Muscle layer of duodenum (tissue), 2 donors: ENCODE results near the gene TMEM53.

Experiments
- H3K27ac ChIP-seq: one replicate; pipeline ENCODE4 v1.7.0; 2013; ENCODE audit warnings: mild to moderate bottlenecking, low read length
- H3K27me3 ChIP-seq: one replicate; pipeline ENCODE4 v1.7.0; 2013; ENCODE audit warnings: low read depth, mild to moderate bottlenecking, control low read depth, low read length
- H3K36me3 ChIP-seq, 2 donors: one replicate each; pipeline ENCODE4 v1.7.0; 2013; ENCODE audit warnings: low read length in 2 of 2, control low read depth in 1 of 2, mild to moderate bottlenecking in 1 of 2; ENCODE audit not compliant: insufficient read depth in 2 of 2, control insufficient read depth in 1 of 2
- H3K4me1 ChIP-seq, 2 donors: one replicate each; pipeline ENCODE4 v1.7.0; 2013; ENCODE audit warnings: low read length in 2 of 2, mild to moderate bottlenecking in 2 of 2, control low read depth in 1 of 2, moderate library complexity in 1 of 2; ENCODE audit not compliant: insufficient read depth in 2 of 2, control insufficient read depth in 1 of 2
- H3K4me3 ChIP-seq, 2 donors: one replicate each; pipeline ENCODE4 v1.7.0; 2013; ENCODE audit warnings: low read length in 2 of 2, low read depth in 1 of 2, mild to moderate bottlenecking in 1 of 2
- H3K9me3 ChIP-seq, 2 donors: one replicate each; pipeline ENCODE4 v1.7.0; 2013; ENCODE audit warnings: low read length in 2 of 2, control low read depth in 1 of 2, mild to moderate bottlenecking in 1 of 2; ENCODE audit not compliant: control insufficient read depth in 1 of 2
- donor health status: healthy.

The TMEM53 gene

GRCh38 chr1:44644806-44645205 is 29.5 kb downstream of the TMEM53 start:
- peaks cover 48 to 72% of the 10 kb centered on the region in 2 donors for H3K36me3 ChIP-seq
- H3K27ac ChIP-seq: no peak overlapping the region
- no peaks in the 10 kb centered on the region for H3K9me3 ChIP-seq
- H3K4me3 ChIP-seq: no peak overlapping the region
- no peaks in the 10 kb centered on the region for H3K27me3 ChIP-seq
- peaks cover 0 to 39% of the 10 kb centered on the region in 2 donors for H3K4me1 ChIP-seq

- no peaks in the 10 kb centered on the region for H3K27me3 ChIP-seq
- peaks cover 47 to 68% of the 10 kb centered on the region in 2 donors for H3K36me3 ChIP-seq
- no peaks in the 10 kb centered on the region for H3K9me3 ChIP-seq
- peaks cover 0 to 39% of the 10 kb centered on the region in 2 donors for H3K4me1 ChIP-seq
- no peak overlapping the region for H3K4me3 ChIP-seq
- H3K27ac ChIP-seq: no peak overlapping the region
These were observed 30.5 kb downstream of the TMEM53 start for GRCh38 chr1:44643721-44644334.

GRCh38 chr1:44642925-44643324 is 31.4 kb downstream of the TMEM53 start:
- peaks cover 0 to 39% of the 10 kb centered on the region in 2 donors for H3K4me1 ChIP-seq
- no peak overlapping the region for H3K27ac ChIP-seq
- no peaks in the 10 kb centered on the region for H3K27me3 ChIP-seq
- no peak overlapping the region for H3K4me3 ChIP-seq
- peaks cover 54 to 72% of the 10 kb centered on the region in 2 donors for H3K36me3 ChIP-seq
- H3K9me3 ChIP-seq: no peaks in the 10 kb centered on the region

DNA sequence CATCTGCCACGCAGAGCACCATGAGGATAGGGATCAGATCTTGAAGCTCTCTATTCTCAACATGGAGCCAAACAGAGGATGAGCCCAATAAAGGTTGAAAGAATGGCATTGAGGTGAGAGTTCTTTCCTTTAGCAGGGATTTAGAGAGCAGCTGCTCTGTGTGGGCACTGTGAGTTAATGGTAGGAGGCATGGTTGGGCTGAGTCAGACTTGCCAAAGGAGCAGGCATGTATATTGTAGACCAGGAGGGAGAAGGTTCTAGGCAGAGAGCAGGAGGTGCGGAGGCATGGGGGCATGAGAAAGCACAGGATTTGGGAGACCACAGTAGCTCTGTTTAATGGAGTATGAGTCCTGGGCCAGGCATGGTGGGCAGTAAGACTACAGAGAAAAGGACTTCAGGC is 32.0 kb downstream of the TMEM53 start:
- Histone ChIP-seq H3K4me1 (peaks cover 0 to 39% of the 10 kb centered on the region in 2 donors), H3K4me3 (no peak overlapping the region), H3K27me3 (no peaks in the 10 kb centered on the region), H3K27ac (no peak overlapping the region), H3K9me3 (no peaks in the 10 kb centered on the region), H3K36me3 (peaks cover 59 to 70% of the 10 kb centered on the region in 2 donors)

GRCh38 chr1:44641126-44642102 is 32.9 kb downstream of the TMEM53 start:
- no peak overlapping the region for H3K27ac ChIP-seq
- H3K4me1 ChIP-seq: peaks cover 0 to 42% of the 10 kb centered on the region in 2 donors
- no peak overlapping the region for H3K4me3 ChIP-seq
- H3K27me3 ChIP-seq: no peaks in the 10 kb centered on the region
- H3K9me3 ChIP-seq: no peaks in the 10 kb centered on the region
- H3K36me3 ChIP-seq: peaks cover 67 to 78% of the 10 kb centered on the region in 2 donors

DNA sequence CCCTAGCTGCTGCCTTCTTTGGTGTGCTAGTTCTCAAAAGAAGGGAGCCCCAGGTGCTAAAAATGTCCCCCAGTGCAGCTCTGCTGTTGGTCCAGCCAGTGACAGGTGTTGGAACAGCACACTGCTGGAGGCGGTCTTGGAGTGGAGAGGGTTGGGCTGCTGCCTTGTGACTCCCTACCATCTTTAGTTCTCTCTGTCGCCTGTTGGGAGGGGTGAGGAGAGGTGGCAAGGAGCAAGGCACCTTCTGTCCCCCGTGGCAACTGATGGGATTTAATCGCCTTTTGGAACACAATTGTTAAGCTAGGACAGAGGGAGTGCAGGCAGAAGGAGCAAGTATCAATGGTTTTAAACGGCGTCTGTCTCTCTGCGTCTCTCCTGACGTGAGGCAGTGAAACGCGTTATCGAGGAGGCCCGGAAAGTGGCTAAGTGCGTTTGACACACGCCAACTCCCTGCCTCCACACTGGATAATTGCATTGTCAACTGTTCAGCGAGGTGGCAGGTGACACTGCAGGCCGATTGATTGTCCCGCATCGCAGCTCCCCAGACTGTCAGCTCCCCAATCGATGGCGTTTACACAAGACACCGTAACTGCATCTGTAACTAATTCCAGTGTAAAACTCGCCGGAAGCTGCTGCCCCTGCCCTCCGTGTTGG is 34.0 kb downstream of the TMEM53 start:
- Histone ChIP-seq H3K27ac (no peak overlapping the region), H3K4me3 (no peak overlapping the region), H3K9me3 (no peaks in the 10 kb centered on the region), H3K36me3 (peaks cover 74 to 78% of the 10 kb centered on the region in 2 donors), H3K27me3 (no peaks in the 10 kb centered on the region), H3K4me1 (peaks cover 0 to 47% of the 10 kb centered on the region in 2 donors)

DNA sequence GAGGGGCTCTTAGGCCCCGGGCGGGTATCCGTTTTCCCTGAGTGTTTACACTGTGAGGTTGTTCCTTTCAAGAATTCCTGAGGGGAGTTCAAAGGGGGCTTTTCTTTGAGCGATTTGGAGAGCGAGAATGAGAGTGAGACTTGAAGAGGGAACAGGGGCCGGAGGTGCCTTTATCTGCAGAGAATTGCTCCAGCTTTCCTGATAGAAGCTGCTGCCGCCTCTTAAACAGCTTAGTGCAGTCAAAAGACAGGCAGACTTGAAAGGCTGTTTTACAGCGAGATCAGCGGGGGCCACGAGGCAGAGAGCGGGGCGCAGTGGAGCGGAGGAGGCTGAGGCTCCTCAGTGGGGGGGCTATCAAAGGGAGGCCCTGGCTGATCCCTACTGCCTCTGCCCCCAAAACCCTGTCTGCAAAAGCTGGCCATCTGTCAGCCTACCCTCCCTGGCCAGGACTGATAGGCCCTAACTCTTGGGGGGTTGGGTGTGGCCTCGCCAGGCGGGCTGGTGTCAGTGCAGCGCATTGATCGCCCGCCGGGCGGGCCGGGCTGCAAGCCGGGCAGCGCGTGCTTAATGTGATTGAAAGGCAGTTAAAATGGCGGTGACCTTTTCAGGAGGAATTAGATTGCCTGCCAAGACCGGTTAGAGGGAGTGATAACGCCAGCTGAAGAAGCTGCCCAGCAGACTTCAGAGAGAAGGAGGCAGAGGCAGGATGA is 36.4 kb downstream of the TMEM53 start:
- H3K27me3 ChIP-seq: no peaks in the 10 kb centered on the region
- H3K27ac ChIP-seq: no peak overlapping the region
- H3K36me3 ChIP-seq: peaks cover 75 to 82% of the 10 kb centered on the region in 2 donors
- H3K4me3 ChIP-seq: no peak overlapping the region
- H3K4me1 ChIP-seq: peaks cover 9 to 40% of the 10 kb centered on the region in 2 donors
- no peaks in the 10 kb centered on the region for H3K9me3 ChIP-seq

DNA sequence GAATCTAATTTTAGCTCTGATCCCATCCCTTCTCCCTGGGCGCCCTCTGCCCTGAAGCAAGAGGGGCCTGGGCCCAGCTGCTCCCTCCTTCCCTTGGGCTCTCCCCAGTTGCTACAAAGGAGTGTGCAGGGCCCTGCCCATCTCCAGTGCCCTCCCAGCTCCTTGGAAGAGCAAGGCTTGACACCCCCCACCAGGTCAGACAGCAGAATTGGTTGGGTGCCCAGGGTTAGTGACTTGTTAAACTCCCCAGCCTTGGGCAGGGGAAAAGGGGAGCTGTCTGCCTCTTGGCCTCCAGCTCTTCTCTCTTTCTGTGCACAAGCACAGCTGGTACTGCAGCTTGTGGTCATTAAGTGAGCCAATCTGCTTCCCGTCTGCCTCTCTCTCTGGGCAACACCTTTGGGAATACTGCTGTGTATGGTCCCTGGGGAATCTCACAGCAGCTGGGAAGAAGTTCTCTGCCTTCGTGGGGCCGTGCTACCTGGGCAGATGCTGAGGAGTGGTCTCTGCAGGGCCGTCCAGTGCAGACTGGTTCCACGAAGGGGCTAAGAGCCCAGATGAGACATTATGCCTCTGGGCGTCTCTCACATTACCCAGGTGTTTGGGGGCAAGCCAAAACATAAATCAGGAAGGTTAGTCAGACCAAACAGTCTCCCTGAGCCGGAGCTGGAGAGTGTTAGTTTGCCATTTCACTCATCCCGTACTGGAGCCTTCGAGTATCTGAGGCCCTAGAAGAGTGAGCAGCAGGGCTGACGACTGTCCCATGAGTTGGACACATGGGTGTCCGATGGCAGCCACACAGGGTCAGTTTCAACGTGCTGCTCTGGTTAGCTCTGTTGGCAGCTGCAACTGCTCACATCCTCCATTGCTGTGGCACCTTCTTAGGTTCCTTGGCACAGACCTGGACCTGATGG is 37.3 kb downstream of the TMEM53 start:
- H3K27me3 ChIP-seq: no peaks in the 10 kb centered on the region
- H3K4me3 ChIP-seq: no peak overlapping the region
- H3K4me1 ChIP-seq: peaks cover 14 to 34% of the 10 kb centered on the region in 2 donors
- H3K36me3 ChIP-seq: peaks cover 73 to 75% of the 10 kb centered on the region in 2 donors
- H3K27ac ChIP-seq: no peak overlapping the region
- H3K9me3 ChIP-seq: no peaks in the 10 kb centered on the region

DNA sequence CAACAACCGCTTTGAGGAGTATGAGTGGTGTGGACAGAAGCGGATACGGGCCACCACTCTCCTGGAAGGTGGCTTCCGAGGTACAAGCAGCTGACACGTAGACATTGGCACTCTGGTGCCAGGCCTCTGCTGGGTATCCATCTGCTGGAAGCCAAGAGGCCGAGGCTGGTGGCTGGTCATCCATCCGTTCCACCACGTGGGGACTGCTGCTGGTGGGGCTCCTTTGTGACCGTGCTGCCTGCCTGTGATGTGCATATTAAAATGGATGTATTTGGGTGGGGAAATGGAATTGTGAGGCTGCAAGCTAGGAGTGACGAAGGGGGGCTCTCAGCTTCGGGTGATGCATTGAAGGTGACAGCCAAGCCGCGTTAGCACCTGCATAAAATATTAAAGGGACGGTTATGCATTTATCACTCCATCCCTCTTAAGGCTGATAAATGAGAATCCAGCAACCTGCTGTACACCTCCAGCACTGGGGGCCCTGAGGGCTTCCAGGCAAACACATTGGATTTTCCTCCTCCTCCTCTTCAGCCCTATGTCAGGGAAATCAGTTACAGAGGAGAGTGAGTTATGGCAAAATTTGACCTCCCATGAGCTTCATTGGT is 38.1 kb downstream of the TMEM53 start:
- Histone ChIP-seq H3K36me3 (peaks cover 66 to 69% of the 10 kb centered on the region in 2 donors), H3K4me1 (peaks cover 16 to 38% of the 10 kb centered on the region in 2 donors), H3K27me3 (no peaks in the 10 kb centered on the region), H3K4me3 (no peak overlapping the region), H3K9me3 (no peaks in the 10 kb centered on the region), H3K27ac (no peak overlapping the region)

- Histone ChIP-seq H3K9me3 (no peaks in the 10 kb centered on the region), H3K4me1 (peaks cover 19 to 39% of the 10 kb centered on the region in 2 donors), H3K27ac (no peak overlapping the region), H3K36me3 (peaks cover 62 to 63% of the 10 kb centered on the region in 2 donors), H3K4me3 (no peak overlapping the region), H3K27me3 (no peaks in the 10 kb centered on the region)
These were observed 38.8 kb downstream of the TMEM53 start for GRCh38 chr1:44635439-44635838.
